ENCODE results near the gene TUBB4B.

TUBB4B gene

DNA sequence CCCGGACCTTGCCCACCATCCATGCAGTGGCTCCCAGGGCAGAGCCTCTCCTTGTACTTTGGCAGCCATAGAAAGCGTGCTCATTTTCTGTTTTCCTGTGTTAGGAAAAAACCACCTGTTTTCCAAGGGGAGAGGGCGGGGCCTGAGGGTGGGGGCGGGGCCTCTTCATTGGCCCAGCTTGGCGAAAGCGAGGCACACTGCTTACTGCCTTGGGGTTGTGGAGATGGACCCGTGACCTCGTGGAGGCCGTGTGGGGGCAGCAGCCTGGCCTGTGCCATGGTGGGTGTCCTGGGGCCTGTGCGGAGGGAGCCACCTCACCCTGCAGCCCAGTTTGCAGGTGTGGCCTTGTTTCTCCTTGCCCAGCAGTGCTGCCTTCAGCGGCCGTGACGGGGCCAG, 32.0 kb downstream of the TUBB4B start:
- no peak for DNase-seq

DNA sequence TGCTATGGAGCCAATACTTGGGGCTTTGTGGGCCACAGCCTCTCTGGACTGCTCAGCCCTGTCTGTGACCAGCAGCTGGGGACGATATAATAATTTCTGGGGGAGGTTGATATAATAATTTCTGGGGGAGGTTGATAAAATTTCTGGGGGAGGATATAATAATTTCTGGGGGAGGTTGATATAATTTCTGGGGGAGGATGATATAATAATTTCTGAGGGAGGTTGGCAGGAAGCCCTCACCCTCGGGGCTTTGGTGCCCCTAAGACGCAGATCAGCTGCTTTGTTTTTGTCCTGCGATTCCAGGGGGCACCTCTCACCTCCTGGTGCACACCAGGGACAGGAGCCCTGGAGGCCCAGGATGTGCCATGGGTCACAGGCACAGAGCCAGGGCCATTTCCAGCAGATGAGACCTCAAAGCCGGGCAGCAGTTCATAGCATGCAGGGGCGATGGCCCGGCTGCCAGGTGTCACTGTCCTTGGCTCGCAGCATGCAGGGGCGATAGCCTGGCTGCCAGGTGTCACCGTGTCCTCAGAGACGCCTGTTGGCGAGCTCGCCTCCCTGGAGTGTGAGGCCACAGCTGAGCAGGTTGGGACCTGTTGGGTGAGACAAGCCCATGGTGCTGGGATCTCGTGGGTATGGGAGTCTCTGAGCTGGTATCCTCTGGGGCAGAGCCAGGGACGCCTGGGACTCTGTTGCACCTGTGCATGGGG, 32.7 kb downstream of the TUBB4B start:
- no peak for DNase-seq

- DNase-seq, result no peak
Measured at GRCh38 chr9:137275203-137275587, 34.1 kb downstream of the TUBB4B start.

- no peak for DNase-seq
Measured at GRCh38 chr9:137275588-137276472, 34.7 kb downstream of the TUBB4B start.

DNA sequence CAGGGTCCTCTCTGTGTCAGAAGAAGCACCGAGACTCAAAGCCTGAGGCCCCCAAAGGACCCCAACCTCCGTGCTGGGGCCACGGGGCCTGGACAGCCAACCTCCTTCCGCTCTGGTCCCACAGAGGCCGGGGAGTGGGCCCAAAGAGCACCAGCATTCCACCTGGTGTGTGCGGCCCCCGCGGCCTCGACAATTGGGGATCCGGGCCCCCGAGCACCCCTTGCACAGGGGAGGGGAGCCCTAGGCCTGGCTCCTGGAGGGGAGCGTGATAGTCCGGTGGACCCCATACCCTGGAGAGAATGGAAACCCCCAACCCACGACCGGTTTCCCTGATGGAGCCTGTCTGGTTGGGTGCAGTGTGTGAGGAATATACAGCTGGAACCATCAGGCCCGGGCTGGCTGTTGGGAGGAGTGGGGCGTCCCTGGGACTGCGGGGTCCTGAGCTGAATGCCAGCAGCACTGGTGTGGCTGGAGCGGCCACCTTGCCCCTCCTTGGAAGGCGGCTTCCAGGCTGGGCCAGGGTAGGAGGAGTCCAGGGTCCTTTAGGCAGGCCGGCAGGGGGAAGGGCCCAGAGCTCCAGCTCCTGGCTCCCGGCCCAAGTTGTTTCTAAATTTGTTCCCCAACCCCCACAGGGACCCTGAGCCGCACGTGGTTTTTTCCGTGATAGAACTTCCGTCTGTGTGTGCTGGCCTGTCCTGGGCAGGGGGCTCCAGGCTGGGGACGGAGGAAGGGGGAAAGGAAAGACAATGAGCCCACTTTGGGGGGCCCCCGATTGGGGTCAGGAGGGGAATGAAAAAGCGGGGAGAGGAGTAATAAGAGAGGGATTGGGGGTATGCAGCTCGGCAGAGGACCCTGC, 35.6 kb downstream of the TUBB4B start:
- no peak for DNase-seq

- DNase-seq, result peak; percentile 67
Measured at GRCh38 chr9:137277329-137278041, 36.4 kb downstream of the TUBB4B start, which contains the start of gene TOR4A. Gene TOR4A (plus strand): TSS chr9:137277726. CDS start chr9:137278690, 964 bp downstream.

DNA sequence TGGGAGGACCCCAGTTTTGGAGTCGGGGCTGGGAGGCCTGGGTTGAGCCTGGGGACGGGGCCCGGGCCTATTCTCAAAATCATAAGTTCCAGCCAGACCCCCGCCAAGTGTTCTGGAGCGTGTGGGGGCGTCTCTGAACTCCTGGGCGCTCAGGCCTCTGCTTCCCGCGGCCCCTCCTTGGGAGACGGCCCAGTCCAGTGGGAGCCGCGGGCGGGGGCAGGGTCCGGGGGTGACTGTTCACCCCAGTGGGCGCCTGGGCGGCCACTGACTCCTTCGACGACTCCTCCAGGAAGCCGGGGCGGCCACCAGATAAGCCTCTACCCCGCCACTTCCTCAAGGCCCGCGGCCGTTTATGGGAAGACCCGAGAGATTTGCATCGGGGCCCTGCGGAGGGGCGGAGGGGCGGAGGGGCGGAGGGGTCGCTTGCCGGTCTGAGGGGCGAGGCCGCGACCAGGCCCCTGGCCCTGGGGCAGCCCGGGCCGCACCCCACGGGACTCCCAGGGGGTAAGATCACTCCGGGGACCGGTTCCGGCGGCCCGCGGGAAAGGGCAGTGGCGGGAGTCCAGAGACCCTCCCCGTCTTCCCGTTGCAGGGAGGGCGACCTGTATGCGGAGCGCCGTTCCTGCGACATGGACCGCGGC, 37.1 kb downstream of the TUBB4B start:
- DNase-seq, result no peak

DNA sequence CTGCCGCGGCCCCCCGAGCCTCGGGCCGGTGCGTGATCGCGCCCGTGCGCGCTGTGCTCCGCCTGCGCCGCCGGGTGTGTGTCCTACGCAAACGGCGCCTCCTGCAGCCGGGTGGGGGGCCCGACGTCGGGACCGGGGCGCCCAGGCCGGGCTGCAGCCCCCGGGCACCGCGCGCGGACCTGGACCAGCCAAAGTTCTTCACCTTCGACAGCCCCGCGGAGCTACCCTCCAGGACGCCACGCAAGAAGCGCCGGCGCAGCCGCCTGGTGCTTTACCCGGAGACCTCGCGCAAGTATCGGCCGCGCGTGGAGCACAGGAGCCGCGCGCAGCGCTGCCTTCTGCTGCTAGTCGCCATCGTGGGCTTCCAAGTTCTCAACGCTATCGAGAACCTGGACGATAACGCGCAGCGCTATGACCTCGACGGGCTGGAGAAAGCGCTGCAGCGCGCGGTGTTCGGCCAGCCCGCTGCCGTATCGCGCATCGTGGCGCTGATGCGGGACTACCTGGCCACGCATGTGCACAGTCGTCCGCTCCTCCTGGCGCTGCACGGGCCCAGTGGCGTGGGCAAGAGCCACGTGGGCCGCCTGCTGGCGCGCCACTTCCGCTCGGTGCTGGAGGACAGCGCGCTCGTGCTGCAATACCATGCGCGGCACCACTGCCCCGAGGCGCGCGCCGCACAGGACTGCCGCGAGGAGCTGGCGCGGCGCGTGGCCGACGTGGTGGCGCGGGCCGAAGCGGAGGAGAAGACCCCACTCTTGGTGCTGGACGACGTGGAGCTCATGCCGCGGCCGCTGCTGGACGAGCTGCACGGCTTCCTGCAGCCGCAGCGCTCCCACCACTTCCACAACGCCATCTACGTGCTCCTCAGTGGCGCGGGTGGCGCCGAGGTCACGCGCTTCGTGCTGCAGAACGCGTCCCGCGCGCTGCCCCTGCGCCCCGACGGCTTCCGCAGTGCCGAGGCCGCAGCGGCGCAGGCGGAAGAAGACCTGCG, 37.9 kb downstream of the TUBB4B start:
- no peak for DNase-seq

GRCh38 chr9:137279741-137280473, 38.8 kb downstream of the TUBB4B start:
- no peak for DNase-seq

DNA sequence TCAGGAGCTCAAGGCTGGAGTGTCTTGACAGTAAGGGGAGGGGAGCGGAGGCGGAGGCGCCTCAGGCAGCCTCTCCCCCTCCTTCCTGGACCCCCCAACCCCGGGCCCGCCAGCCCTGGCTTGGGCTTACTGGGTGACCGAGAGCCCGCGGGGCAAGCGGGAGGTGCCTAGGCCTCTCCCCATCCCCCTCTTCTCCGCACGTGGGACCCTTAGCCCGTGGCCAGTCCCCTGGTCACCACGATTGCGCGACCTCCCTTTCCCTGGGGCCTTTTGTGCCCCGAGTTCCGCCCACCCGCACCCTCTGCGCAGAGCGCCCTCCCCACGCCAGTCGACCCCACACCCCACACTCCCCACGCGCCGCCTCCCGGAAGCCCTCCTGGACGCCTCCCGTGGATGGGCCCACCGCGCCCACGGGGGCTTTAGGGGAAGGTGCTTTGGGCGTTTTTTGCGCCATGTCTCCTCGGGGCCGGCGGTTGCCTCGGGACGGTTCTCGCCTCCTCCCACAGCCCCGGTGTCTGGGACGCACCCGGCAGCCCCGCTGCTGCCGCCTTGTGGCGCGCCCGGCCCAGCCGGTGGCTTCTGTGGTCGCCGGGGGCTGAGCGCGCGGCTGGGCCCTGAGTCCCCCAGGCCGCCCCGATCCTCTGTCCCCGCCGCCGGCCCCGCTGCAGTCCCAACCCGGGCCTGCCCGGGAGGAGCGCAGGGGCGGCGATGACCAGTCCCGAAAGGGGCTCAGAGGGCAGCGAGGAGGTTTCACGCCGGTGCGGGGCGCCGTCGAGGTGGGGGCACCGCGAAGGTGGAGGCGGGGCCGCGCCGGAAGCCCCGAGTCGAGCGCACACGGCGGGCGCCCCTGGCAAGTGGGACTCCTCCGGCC, 39.6 kb downstream of the TUBB4B start:
- no peak for DNase-seq

DNA sequence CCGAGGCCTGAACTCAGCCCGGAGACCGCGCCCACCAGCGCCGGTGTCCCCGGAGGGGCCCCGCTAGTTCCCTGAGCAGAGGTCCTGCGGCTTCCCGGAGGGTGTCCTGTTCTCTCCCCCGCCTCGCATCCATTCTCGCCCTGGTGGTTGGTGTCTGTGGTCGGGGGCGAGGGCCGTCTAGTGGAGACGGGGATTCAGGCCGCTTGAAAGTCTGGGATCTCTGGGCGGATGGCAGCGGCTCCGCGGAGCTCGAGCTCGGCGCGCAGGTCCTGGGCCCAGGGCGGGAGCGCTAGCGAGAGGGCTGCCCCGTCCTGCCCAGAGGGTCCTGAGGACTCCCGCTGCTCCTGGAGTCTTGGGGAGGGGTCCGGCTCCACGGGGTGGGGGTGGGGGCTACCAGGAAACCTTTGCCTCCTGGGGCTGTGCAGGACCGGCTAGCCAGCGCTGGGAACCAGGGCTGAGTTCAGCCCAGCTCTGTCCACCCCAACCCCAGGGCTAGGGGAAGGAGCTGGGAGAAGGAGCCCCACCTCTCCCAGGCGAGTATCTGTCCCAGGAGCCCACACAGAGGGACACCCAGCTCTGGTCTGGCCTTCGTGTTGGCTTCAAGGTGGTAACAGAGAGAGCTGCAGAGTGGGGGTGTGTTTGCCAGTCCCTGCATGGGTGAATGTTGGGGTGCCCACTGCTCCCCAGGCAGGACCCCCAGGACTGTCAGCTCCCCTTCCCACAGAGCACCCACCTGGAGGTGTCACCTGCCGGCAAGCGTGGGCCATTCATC, 40.4 kb downstream of the TUBB4B start:
- no peak for DNase-seq

DNA sequence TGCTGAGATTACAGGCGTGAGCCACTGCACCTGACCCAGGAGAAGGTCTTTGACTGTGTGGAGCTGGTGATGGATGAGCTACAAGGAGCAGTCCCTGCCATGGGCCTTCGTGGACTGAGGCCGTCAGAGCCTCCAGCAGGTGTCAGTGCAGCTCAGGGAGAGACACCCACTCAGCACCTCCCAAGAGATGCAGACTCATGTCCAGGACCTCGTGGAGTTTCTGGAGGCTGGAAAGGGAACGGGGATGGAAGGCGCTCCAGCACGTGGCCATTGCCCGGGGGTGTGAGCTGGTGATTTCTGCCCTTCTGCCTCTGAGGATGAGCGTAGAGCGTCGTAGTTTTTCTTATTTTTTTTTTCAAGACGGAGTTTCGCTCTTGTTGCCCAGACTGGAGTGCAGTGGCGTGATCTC, 45.9 kb downstream of the TUBB4B start:
- no peak for DNase-seq

DNA sequence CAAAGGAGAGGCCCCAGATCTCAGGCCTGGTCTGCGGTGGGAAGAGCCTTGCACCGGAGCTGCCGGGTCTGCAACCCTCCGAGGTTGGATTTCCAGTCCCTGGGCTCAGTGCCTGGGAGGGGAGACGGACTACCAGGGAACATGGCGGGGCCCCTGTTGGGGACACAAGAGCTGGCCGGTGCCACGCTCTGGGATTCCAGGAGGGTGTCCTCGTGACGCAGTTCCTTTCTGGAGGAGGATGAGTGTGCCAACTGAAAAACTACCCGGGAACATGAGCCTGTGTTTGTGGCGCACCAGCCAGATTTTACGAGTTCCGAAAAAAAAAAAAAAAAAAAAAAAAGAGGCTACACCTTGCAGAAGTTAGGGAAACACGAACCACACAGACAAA, 52.0 kb downstream of the TUBB4B start:
- no peak for DNase-seq
